IPS DF 19.7 (cell line): ENCODE data around the gene GNPTAB.

Source experiments
- DNase-seq: peaks from one replicate; pipeline ENCODE4 v3.0.0-alpha.2; 2013; ENCODE audit warnings: low read depth, low spot score

GNPTAB gene

DNA sequence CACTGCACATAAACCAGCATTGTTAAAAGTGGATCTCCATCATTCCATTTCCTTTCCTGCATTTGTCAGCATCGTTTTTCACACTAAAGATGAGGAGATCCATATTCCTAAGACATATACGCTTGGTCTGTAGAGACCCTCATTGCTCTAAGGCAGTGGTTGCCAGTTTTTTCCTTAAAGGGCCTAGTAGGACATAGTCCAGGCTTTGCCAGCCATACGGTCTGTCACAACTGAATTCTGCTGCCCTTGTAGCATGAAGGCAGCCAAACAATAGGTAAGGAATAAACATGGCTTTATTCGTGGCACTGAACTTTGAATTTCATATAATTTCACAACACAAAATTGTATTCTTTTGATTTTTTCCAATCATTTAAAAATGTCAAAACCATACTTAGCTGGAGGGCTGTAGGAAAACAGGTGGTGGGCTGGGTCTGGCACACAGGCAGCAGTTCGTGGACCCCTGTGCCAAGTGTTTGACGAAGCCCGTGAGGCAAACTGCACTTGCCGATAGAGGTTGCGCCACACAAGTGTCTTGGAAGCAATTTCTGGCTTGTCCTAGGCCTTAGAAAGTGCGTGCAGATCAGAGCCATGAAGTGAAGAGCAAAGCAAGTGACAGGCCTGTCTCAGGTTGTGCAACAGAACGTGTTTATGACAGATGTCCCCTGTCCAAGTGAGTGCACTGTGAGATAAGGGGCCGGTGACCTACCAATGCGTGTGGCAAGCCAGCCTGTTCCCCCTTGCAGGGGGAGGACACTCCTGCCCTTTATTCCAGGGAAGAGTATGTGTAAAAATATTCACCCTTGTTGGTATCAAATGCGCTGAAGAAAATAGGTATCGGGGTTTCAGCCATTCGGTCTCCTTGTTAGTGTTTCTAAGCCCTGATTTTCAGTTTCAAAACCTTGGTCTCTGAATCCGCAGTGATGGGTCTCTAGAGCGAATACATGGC is 134.2 kb downstream of the GNPTAB start:
- DNase-seq = no peak

DNA sequence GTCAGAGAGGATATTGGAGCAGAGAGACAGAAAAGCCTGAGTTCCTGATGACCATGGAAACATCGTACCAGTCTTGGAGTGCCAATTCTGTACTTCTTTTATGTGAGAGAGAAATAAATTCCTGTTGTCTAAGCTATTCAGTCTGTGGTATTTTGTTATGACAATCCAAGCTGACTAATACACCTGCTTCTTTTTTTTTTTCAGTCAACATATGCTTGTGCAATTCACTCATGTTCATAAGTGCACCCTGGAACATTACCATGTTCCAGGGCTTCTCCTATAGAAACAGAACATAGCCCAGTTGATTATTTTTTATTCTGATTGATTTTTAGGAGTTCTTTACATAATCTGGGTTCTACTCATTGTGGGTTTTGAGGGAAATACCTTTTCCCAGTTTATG is 135.1 kb downstream of the GNPTAB start:
- no peak for DNase-seq
